ENCODE measurements around the gene RICTOR. TPM values are rescaled to one million over a fixed set of nuclear protein-coding genes. Genes with fewer than 3 reads are reported as not detected.

RICTOR gene
- total and polyA plus RNA-seq, 2 donors (not counting 3 experiments of a cell fraction or from before 2014, with no cell fraction given): 9.2 to 38.0 TPM

DNA sequence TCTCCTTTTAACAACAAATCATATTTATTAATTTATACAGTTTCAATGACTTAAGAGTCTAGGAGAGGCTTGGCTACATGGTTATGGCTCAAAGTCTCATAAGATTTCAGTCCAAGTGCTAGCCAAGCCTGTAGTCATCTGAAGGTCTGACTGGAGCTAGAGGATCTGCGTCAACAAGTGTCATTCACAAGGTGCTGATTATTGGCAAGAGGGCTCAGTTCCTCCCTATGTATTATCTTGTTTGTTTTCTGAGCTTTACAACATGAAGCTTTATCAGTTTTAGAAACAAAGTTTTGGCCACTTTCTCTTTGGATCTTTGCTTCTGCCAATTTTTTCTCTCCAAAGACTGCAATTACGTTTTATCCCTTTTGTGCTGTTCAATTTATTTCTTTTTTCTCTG is 94.7 kb downstream of the RICTOR start:
- H3K4me3 ChIP-seq (replicated peaks in 1 of 3; ENCODE audit: insufficient read depth in 1 of 3, low read depth in 1 of 3, low read length in 3 of 3): no peak overlapping the region
- BruUV-seq (replicated peaks): no TSS peak
- DNase-seq (ENCODE audit: low read depth, low spot score) (no peak), FAIRE-seq (no peak)
- no peaks in the 10 kb centered on the region for H3K9me3 ChIP-seq (replicated peaks; ENCODE audit: control insufficient read depth, insufficient read depth, low read length)
- no peaks in the 10 kb centered on the region for H3K27me3 ChIP-seq (ENCODE audit: control insufficient read depth in 2 of 2, insufficient read depth in 2 of 2, low read length in 2 of 2)
- peaks cover 0 to 2% of the 10 kb centered on the region in 2 experiments for H3K36me3 ChIP-seq (ENCODE audit: control insufficient read depth in 2 of 2, extremely low read depth in 1 of 2, insufficient read depth in 2 of 2, low read length in 2 of 2)
- no peak overlapping the region for H3K27ac ChIP-seq (ENCODE audit: insufficient read depth, low read depth, low read length)
- intact Hi-C loops (cut with micrococcal nuclease): no loop called here
- CTCF ChIA-PET: no interaction called here
- no peak overlapping the region for H3K4me2 ChIP-seq (ENCODE audit: insufficient read depth, low read length)
- no peak overlapping the region for H2AFZ ChIP-seq (ENCODE audit: low read depth, low read length)
- POLR2A ChIA-PET: no interaction called here
- no peaks in the 10 kb centered on the region for H4K20me1 ChIP-seq (replicated peaks; ENCODE audit: control insufficient read depth, extremely low read depth, insufficient read depth, low read length)
- H3K9ac ChIP-seq (replicated peaks; ENCODE audit: extremely low read depth, insufficient read depth, low read length): no peak overlapping the region
- TF ChIP-seq MYC (IDR thresholded peaks at IDR 0.05; ENCODE audit: low read depth, low read length) (no peak), FOS (IDR thresholded peaks at IDR 0.05; ENCODE audit: borderline replicate concordance, insufficient read depth, low read length) (no peak), EZH2 (IDR thresholded peaks at IDR 0.05; ENCODE audit: borderline replicate concordance, low read depth, low read length, severe bottlenecking) (no peak), GATA2 (IDR thresholded peaks at IDR 0.05; ENCODE audit: insufficient read depth, insufficient read length, low read depth, low read length) (no peak), POLR2A (IDR thresholded peaks at IDR 0.05; ENCODE audit: low read depth, low read length) (no peak), POLR2AphosphoS5 (IDR thresholded peaks at IDR 0.05; ENCODE audit: insufficient read depth, low read depth, low read length) (no peak), JUN (IDR thresholded peaks at IDR 0.05; ENCODE audit: borderline replicate concordance, insufficient read depth, insufficient read length, low read depth) (no peak)
- TF ChIP-seq, protein P1, sequence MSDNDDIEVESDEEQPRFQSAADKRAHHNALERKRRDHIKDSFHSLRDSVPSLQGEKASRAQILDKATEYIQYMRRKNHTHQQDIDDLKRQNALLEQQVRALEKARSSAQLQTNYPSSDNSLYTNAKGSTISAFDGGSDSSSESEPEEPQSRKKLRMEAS (IDR thresholded peaks at IDR 0.05; ENCODE audit: insufficient read depth, insufficient read length): no peak
- TF ChIP-seq, protein P2, sequence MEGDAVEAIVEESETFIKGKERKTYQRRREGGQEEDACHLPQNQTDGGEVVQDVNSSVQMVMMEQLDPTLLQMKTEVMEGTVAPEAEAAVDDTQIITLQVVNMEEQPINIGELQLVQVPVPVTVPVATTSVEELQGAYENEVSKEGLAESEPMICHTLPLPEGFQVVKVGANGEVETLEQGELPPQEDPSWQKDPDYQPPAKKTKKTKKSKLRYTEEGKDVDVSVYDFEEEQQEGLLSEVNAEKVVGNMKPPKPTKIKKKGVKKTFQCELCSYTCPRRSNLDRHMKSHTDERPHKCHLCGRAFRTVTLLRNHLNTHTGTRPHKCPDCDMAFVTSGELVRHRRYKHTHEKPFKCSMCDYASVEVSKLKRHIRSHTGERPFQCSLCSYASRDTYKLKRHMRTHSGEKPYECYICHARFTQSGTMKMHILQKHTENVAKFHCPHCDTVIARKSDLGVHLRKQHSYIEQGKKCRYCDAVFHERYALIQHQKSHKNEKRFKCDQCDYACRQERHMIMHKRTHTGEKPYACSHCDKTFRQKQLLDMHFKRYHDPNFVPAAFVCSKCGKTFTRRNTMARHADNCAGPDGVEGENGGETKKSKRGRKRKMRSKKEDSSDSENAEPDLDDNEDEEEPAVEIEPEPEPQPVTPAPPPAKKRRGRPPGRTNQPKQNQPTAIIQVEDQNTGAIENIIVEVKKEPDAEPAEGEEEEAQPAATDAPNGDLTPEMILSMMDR (IDR thresholded peaks at IDR 0.05; ENCODE audit: extremely low read depth in 1 of 2, insufficient read depth in 1 of 2, low read depth in 1 of 2, low read length in 2 of 2): no peak
- H3K9me1 ChIP-seq (replicated peaks; ENCODE audit: control insufficient read depth, extremely low read depth, insufficient read depth, low read length): no peaks in the 10 kb centered on the region
- H3K79me2 ChIP-seq (ENCODE audit: control insufficient read depth, insufficient read depth, low read length): no peaks in the 10 kb centered on the region
- dilution Hi-C loops (cut with MboI; ENCODE audit: extremely low pct_ligation_motif_present, low sequenced_read_pairs): no loop called here
- no peaks in the 10 kb centered on the region for H3K4me1 ChIP-seq (ENCODE audit: control insufficient read depth, extremely low read depth, insufficient read depth, low read length)
